LNCAP (cell line): ENCODE data around the gene EPGN.

Experiments
- CTCF ChIP-seq: fragments of 450-650 bp; IDR thresholded peaks from 2 replicates; pipeline ENCODE4 v1.5.1; 2017; ENCODE audit warnings: mild to moderate bottlenecking

EPGN gene

GRCh38 chr4:74364652-74365491 is 56.6 kb downstream of the EPGN start, which contains the start of gene EREG:
Gene EREG (plus strand): TSS chr4:74365145. CDS start chr4:74365309, 164 bp downstream.
- TF ChIP-seq CTCF, result no peak

DNA sequence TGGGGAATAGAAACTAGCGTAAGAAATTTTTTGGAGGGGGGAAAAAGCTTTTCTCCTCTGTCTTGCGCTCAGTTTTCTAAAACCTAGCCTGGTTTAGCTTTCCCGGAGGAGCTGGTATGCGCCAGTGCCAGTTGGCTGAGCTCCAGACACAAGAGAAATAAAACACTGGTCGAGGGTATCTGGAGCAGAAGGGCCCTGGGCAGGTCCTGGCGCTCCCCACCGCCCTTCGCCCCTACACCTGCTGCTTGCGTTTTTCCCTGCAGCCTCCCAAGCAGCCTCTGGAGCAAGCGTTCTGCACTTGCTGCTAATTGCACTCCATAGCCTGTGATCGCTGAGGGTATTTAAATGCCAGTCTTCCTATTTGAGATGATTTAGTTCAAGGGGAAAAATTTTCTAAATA is 57.5 kb downstream of the EPGN start:
- no peak for TF ChIP-seq CTCF
